Muscle of leg (tissue), 11 donors: Measurements from ENCODE around the gene TSPAN18. TPM values are rescaled to one million over a fixed set of nuclear protein-coding genes. Genes with fewer than 3 reads are reported as not detected.
A peak's percentile ranks its signal among the peaks of the same experiment; 100 is the strongest.

Experiments
- DNase-seq: peaks from one replicate; pipeline ENCODE4 v3.0.0; 2013
- H3K27ac ChIP-seq: one replicate; pipeline ENCODE4 v1.5.1; 2013; ENCODE audit warnings: mild to moderate bottlenecking, low read length, control low read depth
- H3K27me3 ChIP-seq: one replicate; pipeline ENCODE4 v1.6.1; 2013; ENCODE audit warnings: low read length; ENCODE audit not compliant: control insufficient read depth, insufficient read depth
- H3K36me3 ChIP-seq: one replicate; pipeline ENCODE4 v1.6.1; 2013; ENCODE audit warnings: low read length; ENCODE audit not compliant: control insufficient read depth, insufficient read depth
- H3K4me1 ChIP-seq: one replicate; pipeline ENCODE4 v1.6.1; 2013; ENCODE audit warnings: low read length; ENCODE audit not compliant: control insufficient read depth, insufficient read depth
- H3K4me3 ChIP-seq: one replicate; pipeline ENCODE4 v1.5.1; 2013; ENCODE audit warnings: low read length, control low read depth
- H3K9me3 ChIP-seq: replicated peaks from 2 replicates; pipeline ENCODE4 v1.6.1; 2013; ENCODE audit warnings: low read depth, low read length; ENCODE audit not compliant: control insufficient read depth
- WGBS: methylation state at CpG from one replicate; pipeline ENCODE4 v1.1.5; 2013; ENCODE audit warnings: missing lambda C conversion rate; ENCODE audit not compliant: insufficient coverage; 5-methylcytosine and 5-hydroxymethylcytosine counted together
- polyA plus RNA-seq, 8 donors: library from polyadenylated mRNA; unstranded; fragments of 120-200 nt; gene quantifications; one replicate each; pipeline versions ENCODE4 v1.2.1 to v1.2.3, GENCODE V29; 2013; ENCODE audit warnings: inconsistent platforms in 1 of 8, low replicate concordance in 1 of 8; ENCODE audit not compliant: insufficient read length in 8 of 8, insufficient read depth in 1 of 8
- total RNA-seq: library from RNA; stranded (reverse); fragments of 120-200 nt; gene quantifications from one replicate; pipeline ENCODE4 v1.2.4, GENCODE V29; 2013

The TSPAN18 gene
- total and polyA plus RNA-seq, 9 donors = 15.2 to 63.9 (median 44.0) TPM

DNA sequence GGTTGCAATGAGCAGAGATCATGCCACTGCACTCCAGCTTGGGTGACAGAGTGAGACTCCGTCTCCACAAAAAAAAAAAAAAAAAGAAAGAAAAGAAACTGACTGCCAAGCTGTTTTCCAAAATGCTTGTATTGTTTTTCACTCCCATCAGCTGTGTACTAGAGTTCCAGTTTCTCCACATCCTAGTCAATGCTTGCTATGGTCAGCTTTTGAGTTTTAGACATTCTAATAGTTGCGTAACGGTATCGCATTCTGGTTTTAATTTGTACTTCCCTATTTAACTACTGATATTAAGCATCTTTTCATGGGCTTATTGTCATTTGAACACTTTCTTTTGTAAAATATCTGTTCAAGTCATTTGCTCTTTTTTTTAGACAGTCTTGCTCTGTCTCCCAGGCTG lies 55.7 kb downstream of the TSPAN18 start:
- Histone ChIP-seq H3K36me3 (no peaks in the 10 kb centered on the region), H3K9me3 (no peaks in the 10 kb centered on the region), H3K27ac (no peak overlapping the region), H3K27me3 (peaks cover 2% of the 10 kb centered on the region), H3K4me3 (no peak overlapping the region), H3K4me1 (peaks cover 39% of the 10 kb centered on the region)
- WGBS = no CpG with 5 or more reads among the region's 4 CpGs
- no peak for DNase-seq

DNA sequence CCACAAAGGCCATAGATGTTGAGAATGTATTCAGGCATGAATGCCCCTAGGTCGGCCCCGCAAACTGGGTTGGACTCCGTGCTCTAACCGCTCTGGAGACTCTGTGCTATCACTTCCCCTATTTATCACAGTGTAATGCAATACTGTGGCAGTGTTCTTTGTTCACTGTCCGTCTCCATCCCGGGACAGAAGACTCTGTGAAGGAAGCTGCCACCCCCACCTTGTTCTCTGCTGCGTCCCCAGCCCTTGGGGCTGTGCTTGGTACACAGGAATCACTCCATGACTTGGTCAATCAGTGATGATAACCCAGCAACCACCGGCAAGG lies 57.6 kb downstream of the TSPAN18 start:
- peaks cover 33% of the 10 kb centered on the region for H3K4me1 ChIP-seq
- WGBS = 42% methylated on average over 2 of the region's 8 CpGs

GRCh38 chr11:44784851-44785250 lies 58.1 kb downstream of the TSPAN18 start:
- H3K9me3 ChIP-seq = no peaks in the 10 kb centered on the region
- H3K4me3 ChIP-seq = no peak overlapping the region
- H3K27ac ChIP-seq = peak overlapping the region; percentile 20
- peaks cover 3% of the 10 kb centered on the region for H3K36me3 ChIP-seq
- WGBS = no CpG with 5 or more reads among the region's 3 CpGs
- peaks cover 4% of the 10 kb centered on the region for H3K27me3 ChIP-seq
- H3K4me1 ChIP-seq = peaks cover 34% of the 10 kb centered on the region
- no peak for DNase-seq

More for the DNA sequence above, 57.6 kb downstream of the TSPAN18 start:
- DNase-seq = no peak
- Histone ChIP-seq H3K27me3 (peaks cover 4% of the 10 kb centered on the region), H3K9me3 (no peaks in the 10 kb centered on the region), H3K27ac (peak overlapping the region; percentile 20), H3K36me3 (peaks cover 3% of the 10 kb centered on the region), H3K4me3 (no peak overlapping the region)

DNA sequence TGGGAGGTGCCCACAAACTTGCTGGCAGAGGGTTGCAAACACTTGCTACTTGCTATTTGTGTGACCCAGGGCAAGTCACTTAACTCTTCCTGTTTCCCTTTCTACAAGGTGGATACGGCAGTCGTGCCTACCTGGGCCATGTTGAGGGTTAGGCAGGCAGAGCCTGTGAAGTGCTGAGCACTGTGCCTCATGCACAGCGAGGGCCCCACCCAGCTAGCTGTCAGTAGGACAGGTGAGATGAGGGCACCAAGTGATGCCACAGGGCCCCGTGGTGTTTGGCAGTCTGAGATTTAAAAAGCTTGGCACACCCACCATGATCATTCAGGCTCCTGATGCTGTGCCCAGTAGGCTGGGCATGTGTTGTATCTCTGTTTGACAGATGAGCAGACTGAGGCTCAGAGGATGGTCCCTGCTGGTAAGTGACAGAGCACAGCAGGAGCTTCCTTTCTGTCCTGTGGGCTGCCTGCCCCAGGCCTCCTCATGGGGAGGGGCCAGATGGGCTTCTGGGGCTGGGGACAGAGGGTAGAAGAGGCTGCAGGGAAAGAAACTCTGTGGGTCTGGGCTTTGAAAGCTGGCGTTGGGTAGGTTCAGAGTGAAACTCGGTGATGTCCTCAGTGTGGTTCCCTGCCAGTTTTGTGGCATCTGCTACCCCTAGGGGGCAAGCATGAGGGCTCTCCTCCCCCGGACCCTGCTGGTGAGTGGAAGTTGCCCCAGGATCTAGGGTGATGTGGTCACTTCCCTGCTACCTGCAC lies 59.3 kb downstream of the TSPAN18 start:
- peaks cover 3% of the 10 kb centered on the region for H3K36me3 ChIP-seq
- H3K4me1 ChIP-seq = peaks cover 26% of the 10 kb centered on the region
- H3K27ac ChIP-seq = no peak overlapping the region
- no peak for DNase-seq
- 54% methylated on average over 3 of the region's 7 CpGs for WGBS
- peaks cover 4% of the 10 kb centered on the region for H3K27me3 ChIP-seq
- H3K4me3 ChIP-seq = no peak overlapping the region
- H3K9me3 ChIP-seq = no peaks in the 10 kb centered on the region

DNA sequence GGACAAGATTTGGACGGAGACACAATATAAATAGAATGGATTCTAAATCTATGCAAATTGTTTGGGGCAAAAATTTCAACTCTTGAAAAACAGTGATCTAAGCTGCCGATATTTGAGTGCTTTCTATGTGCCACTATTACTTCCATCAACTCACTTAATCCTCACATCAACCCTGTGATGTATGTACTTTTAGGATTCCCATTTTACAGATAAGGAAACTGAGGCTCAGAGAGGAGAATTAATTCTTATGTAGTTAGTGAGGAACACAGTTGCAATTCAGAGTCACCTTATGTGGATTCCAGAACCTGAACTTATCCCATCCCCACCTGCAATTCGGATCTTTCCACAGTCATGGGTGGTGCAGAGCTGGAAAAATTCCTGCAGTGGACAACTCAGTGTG lies 60.3 kb downstream of the TSPAN18 start:
- Histone ChIP-seq H3K36me3 (peaks cover 3% of the 10 kb centered on the region), H3K27ac (no peak overlapping the region), H3K4me3 (no peak overlapping the region), H3K4me1 (peaks cover 26% of the 10 kb centered on the region), H3K27me3 (peaks cover 4% of the 10 kb centered on the region), H3K9me3 (no peaks in the 10 kb centered on the region)
- WGBS = no CpG with 5 or more reads among the region's 3 CpGs
- DNase-seq = no peak

DNA sequence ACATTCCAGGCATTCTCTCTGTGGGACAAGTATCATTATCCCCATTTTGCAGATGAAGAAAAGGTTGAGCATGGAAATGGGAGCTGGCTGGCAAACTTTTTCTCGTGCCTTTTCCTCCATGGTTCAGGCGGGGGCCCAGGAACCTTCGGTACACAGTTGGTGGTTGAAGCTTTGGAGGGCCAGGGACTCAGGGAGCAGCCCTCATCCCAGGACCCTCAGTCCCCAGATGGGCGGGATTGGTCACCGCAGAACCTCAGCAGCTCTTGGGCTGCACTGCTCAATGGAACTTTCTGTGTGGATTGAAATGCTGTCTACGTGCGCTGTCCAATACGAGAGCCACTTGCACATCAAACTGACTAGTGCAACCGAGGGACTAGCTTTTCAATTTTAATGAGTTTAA lies 61.2 kb downstream of the TSPAN18 start:
- 88% methylated on average over 7 of the region's 9 CpGs for WGBS
- H3K27me3 ChIP-seq = peaks cover 4% of the 10 kb centered on the region
- DNase-seq = no peak
- peaks cover 28% of the 10 kb centered on the region for H3K4me1 ChIP-seq
- peaks cover 3% of the 10 kb centered on the region for H3K36me3 ChIP-seq
- H3K4me3 ChIP-seq = no peak overlapping the region
- no peak overlapping the region for H3K27ac ChIP-seq
- no peaks in the 10 kb centered on the region for H3K9me3 ChIP-seq

DNA sequence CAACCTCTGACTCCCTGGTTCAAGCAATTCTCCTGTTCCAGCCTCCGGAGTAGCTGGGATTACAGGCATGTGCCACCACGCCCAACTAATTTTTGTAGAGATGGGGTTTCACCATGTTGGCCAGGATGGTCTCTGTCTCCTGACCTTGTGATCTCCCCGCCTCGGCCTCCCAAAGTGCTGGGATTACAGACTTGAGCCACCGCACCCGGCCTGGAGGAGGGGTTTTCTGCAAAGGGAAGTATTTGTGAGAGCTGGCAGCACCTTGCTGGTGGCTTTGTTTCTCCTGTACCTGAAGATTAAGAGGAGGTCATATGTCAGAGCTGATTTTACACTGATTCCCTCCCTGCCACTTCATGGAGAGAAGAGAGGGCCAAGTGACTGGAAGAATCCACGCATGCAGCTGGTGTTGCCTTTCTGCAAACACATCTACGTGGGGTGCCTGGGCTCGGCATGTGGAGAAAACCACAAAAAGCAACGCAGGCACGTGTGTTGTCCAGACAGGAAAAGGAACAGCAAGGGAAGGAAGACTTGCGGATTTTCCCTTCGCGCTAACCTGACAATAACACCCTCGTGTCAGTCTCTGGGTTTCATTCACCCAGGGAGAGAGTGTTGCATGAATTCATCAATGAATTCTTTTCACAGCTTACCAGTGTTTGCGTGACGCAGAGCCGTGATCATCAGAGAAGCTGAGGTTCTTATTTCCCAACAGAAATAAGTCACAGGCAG lies 61.9 kb downstream of the TSPAN18 start:
- no peak overlapping the region for H3K27ac ChIP-seq
- peaks cover 3% of the 10 kb centered on the region for H3K36me3 ChIP-seq
- H3K9me3 ChIP-seq = no peaks in the 10 kb centered on the region
- 43% methylated on average over 6 of the region's 18 CpGs for WGBS
- H3K4me1 ChIP-seq = peaks cover 32% of the 10 kb centered on the region
- no peak overlapping the region for H3K4me3 ChIP-seq
- no peak for DNase-seq
- peaks cover 4% of the 10 kb centered on the region for H3K27me3 ChIP-seq

GRCh38 chr11:44789496-44789895 lies 62.7 kb downstream of the TSPAN18 start:
- Histone ChIP-seq H3K36me3 (peaks cover 3% of the 10 kb centered on the region), H3K27ac (no peak overlapping the region), H3K27me3 (peaks cover 6% of the 10 kb centered on the region), H3K4me3 (no peak overlapping the region), H3K4me1 (peaks cover 28% of the 10 kb centered on the region), H3K9me3 (no peaks in the 10 kb centered on the region)
- WGBS = no CpG with 5 or more reads among the region's 3 CpGs
- no peak for DNase-seq

DNA sequence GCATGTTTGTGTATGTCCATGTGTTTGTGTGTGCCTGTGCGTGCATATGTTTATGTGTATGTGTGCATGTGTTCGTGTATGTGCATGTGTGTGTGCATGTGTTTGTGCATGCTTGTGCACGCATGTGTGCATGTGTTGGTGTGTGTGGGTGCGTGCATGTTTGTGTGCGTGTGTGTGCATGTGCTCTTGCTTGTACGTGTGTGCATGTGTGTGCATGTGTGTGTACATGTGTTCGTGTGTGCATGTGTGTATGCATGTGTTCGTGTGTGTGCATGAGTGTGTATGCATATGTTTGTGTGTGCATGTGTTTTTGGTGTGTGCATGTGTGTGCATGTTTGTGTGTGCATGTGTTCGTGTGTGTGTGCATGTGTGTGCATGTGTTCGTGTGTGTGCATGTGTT lies 63.4 kb downstream of the TSPAN18 start:
- Histone ChIP-seq H3K27me3 (peaks cover 6% of the 10 kb centered on the region), H3K36me3 (peaks cover 3% of the 10 kb centered on the region), H3K4me1 (peaks cover 26% of the 10 kb centered on the region), H3K4me3 (no peak overlapping the region), H3K9me3 (no peaks in the 10 kb centered on the region), H3K27ac (no peak overlapping the region)
- no peak for DNase-seq
- WGBS = 97% methylated on average over 9 of the region's 10 CpGs

DNA sequence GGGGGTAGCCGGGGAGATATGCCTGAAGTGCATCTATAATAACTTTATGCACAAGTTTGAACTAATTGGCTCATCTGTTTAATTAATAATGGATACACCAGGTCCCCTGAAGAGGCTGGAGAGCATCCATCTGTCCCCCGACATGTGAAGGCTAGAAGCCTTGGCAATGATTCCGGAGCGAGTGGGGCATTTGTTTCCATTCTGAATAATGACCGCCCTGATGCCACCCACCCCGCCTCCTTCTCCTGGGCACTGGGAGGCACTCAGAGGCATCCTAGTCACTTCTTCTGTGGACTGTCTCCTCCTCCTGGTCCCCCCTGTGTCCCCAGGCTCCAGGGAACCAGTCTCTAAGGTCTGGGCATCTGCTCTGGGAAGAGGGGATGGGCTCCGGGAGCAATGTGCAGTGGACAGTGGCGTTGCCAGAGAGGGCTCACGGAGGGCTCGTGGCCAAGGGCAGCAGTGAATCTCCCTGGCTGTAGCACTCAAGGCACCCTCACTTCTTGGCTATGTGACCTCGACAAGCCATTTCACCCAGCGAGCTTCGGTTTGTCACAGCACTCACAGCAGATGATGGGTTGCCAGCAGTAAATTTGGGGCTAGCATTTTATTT lies 64.7 kb downstream of the TSPAN18 start:
- no peak for DNase-seq
- H3K4me1 ChIP-seq = peaks cover 17% of the 10 kb centered on the region
- H3K27ac ChIP-seq = no peak overlapping the region
- 95% methylated on average over 9 of the region's 13 CpGs for WGBS
- peaks cover 6% of the 10 kb centered on the region for H3K27me3 ChIP-seq
- peaks cover 3% of the 10 kb centered on the region for H3K36me3 ChIP-seq
- H3K4me3 ChIP-seq = no peak overlapping the region
- no peaks in the 10 kb centered on the region for H3K9me3 ChIP-seq
